Bronchial epithelial cell (primary cell): ENCODE data around the gene FAM180B. TPM values are rescaled to one million over a fixed set of nuclear protein-coding genes. Genes with fewer than 3 reads are reported as not detected.
"Not testable (repeated sequence)": the region's sequence is repeated elsewhere in the genome, so short reads cannot be mapped to it uniquely, and the experiment has no call there.

Source experiments
- DNase-seq: peaks from one replicate; pipeline ENCODE4 v3.0.0-alpha.2; 2010; ENCODE audit warnings: low read depth
- FAIRE-seq: peaks from 2 replicates; lab custom pipeline; 2011; peaks lifted over from hg19 to GRCh38; lab: Jason Lieb, UNC
- H3K27me3 ChIP-seq: 2 replicates; pipeline ENCODE4 v1.5.1; 2011; ENCODE audit warnings: low read length; ENCODE audit not compliant: control insufficient read depth, insufficient read depth
- H3K36me3 ChIP-seq: 2 replicates; pipeline ENCODE4 v1.5.1; 2011; ENCODE audit warnings: low read length; ENCODE audit not compliant: control insufficient read depth, insufficient read depth
- H3K4me3 ChIP-seq: 2 replicates; pipeline ENCODE4 v1.5.1; 2011; ENCODE audit warnings: mild to moderate bottlenecking, low read depth, low read length, control low read depth
- total RNA-seq: library from RNA; depleted of rRNA; stranded (reverse); fragments of >200 nt; gene quantifications from 2 replicates; pipeline ENCODE4 v1.2.1, GENCODE V29; 2014
- TF ChIP-seq, protein P1 (sequence below): IDR thresholded peaks from 2 replicates; pipeline ENCODE4 v1.5.1; 2011; ENCODE audit warnings: mild to moderate bottlenecking, moderate library complexity, low read length, control low read depth, inconsistent platforms; ENCODE audit not compliant: insufficient read depth, severe bottlenecking

FAM180B gene
- total RNA-seq, 1 donor from 2014 or later, result not detected

DNA sequence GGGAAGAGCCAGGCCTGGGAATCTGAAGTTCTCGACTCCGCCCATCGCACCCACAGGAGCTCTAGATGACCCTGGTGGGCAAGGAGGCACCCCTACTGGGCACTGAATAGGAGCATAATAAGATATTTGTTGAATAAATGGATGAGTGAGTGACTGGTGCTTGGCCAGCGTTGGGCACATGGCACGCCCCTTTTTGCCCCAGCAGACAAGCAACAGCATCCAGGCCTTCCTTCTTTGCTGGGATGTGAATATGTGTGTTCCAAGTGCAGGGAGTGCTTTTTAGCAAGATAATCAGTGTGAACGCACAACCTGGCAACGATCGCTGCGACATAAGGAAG is 33.1 kb upstream of the FAM180B start:
- no peak for FAIRE-seq
- H3K4me3 ChIP-seq, result peak overlapping the region; percentile 95
- H3K36me3 ChIP-seq, result peaks cover 2% of the 10 kb centered on the region
- DNase-seq, result no peak
- H3K27me3 ChIP-seq, result no peaks in the 10 kb centered on the region
- TF ChIP-seq, protein P1, sequence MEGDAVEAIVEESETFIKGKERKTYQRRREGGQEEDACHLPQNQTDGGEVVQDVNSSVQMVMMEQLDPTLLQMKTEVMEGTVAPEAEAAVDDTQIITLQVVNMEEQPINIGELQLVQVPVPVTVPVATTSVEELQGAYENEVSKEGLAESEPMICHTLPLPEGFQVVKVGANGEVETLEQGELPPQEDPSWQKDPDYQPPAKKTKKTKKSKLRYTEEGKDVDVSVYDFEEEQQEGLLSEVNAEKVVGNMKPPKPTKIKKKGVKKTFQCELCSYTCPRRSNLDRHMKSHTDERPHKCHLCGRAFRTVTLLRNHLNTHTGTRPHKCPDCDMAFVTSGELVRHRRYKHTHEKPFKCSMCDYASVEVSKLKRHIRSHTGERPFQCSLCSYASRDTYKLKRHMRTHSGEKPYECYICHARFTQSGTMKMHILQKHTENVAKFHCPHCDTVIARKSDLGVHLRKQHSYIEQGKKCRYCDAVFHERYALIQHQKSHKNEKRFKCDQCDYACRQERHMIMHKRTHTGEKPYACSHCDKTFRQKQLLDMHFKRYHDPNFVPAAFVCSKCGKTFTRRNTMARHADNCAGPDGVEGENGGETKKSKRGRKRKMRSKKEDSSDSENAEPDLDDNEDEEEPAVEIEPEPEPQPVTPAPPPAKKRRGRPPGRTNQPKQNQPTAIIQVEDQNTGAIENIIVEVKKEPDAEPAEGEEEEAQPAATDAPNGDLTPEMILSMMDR, result no peak

DNA sequence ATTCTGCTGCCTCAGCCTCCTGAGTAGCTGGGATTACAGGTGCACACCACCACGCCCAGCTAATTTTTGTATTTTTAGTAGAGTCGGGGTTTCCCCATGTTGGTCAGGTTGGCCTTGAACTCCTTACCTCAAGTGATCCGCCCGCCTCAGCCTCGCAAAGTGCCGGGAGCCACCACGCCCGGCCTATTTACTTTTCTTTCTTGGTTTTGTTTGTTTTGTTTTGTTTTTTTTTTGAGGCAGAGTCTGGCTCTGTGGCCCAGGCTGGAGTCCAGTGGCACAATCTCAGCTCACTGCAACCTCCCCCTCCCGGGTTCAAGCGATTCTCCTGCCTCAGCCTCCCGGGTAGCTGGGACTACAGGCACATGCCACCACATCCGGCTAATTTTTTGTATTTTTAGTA is 29.5 kb upstream of the FAM180B start:
- not testable (repeated sequence) for H3K36me3 ChIP-seq, FAIRE-seq, H3K27me3 ChIP-seq, DNase-seq, H3K4me3 ChIP-seq

DNA sequence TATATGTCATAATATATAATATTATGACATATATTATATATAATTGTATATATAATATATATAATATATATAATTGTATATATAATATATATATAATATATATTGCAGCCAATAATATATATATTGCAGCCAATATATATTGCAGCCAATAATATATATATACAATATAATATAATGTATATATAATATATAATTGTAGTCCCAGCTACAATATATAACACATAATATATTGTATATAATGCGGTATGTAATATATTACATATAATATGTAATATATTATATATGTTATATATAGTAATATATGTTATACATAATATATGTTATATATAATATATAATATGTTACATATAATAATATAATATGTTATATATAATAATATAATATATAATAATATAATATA is 27.8 kb upstream of the FAM180B start:
- H3K27me3 ChIP-seq, result no peaks in the 10 kb centered on the region
- peaks cover 2% of the 10 kb centered on the region for H3K36me3 ChIP-seq
- FAIRE-seq (no peak), DNase-seq (no peak)
- H3K4me3 ChIP-seq, result no peak overlapping the region
- TF ChIP-seq, protein P1, result no peak

DNA sequence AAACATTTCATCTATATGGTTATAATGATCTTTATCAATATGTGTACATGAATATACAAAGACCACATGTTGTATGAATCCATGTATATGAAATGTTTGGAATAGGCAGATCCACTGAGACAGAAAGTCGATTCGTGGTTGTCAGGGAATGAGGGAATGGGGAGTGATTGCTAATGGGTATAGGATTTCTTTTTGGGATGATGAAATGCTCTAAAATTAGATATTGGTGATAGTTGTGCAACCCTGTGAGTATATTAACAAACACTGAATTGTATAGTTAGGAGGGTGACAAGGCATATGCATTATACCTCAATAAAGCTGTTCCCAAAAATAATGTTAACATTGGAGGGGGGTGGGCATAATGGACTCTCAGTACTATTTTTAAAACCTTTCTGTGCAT is 26.1 kb upstream of the FAM180B start:
- FAIRE-seq, result no peak
- H3K36me3 ChIP-seq, result peaks cover 2% of the 10 kb centered on the region
- TF ChIP-seq, protein P1, result no peak
- H3K27me3 ChIP-seq, result no peaks in the 10 kb centered on the region
- no peak overlapping the region for H3K4me3 ChIP-seq
- DNase-seq, result peak; percentile 46

DNA sequence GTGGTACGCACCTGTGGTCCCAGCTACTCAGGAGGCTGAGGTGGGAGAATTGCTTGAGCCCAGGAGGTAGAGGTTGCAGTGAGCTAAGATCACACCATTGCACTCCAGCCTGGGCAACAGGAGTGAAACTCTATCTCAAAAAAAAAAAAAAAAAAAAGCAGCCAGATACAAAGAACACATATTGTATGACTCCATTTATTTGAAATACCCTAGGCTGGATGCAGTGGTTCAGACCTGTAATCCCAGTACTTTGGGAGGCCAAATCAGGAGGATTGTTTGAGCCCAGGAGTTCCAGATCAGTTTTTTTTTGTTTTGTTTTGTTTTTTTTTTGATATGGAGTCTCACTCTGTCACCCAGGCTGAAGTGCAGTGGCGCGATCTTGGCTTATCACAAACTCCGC is 24.1 kb upstream of the FAM180B start:
- not testable (repeated sequence) for FAIRE-seq, DNase-seq

DNA sequence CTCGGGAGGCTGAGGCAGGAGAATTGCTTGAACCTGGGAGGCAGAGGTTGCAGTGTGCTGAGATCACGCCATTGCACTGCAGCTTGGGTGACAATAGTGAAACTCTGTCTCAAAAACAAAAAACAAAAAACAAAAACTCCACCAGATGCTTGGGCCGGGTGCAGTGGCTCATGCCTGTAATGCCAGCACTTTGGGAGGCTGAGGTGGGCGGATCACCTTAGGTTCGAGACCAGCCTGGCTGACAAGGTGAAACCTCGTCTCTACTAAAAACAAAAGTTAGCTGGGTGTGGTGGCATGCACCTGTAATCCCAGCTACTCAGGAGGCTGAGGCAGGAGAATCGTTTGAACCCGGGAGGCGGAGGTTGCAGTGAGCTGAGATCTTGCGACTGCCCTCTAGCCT is 22.1 kb upstream of the FAM180B start:
- H3K4me3 ChIP-seq, H3K36me3 ChIP-seq, H3K27me3 ChIP-seq, FAIRE-seq, DNase-seq: not testable (repeated sequence)

More for the DNA sequence above, 24.1 kb upstream of the FAM180B start:
- not testable (repeated sequence) for H3K36me3 ChIP-seq, H3K27me3 ChIP-seq, H3K4me3 ChIP-seq

DNA sequence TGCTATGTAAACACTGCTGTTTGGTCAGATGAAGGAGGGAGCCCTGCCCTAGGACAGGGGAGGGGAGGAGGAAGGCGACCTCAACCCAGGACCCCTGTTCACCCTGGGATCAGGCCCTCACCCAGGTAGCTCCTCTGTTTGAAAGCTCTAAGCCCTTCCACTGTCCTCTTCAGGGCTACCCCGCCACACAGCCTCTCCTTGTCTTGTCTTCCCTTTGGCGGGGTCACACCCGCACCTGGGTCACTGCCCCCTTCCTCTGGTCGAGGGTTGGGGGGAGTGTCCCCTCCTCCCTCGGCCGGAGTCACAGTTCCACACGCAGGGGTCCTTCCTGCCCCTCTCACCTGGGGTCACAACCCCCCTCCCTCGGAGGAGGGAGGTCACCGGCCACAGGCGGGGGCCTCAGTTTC is 21.5 kb upstream of the FAM180B start:
- DNase-seq (no peak), FAIRE-seq (no peak)
- Histone ChIP-seq H3K36me3 (peaks cover 3% of the 10 kb centered on the region), H3K4me3 (peak overlapping the region; percentile 88), H3K27me3 (no peaks in the 10 kb centered on the region)
- TF ChIP-seq, protein P1, result no peak
